K562 (cell line): ENCODE data around the gene THAP12. TPM values are rescaled to one million over a fixed set of nuclear protein-coding genes. Genes with fewer than 3 reads are reported as not detected.

Experiments used
- CC2D1A ChIP-seq: fragments of 450-650 bp; IDR thresholded peaks from 2 replicates; pipeline ENCODE4 v1.6.1; 2017; ENCODE audit warnings: mild to moderate bottlenecking
- ETV5 ChIP-seq: sonication (generic); formaldehyde crosslinking; IDR thresholded peaks from 2 replicates; pipeline ENCODE4 v1.4.0; 2020; ENCODE audit warnings: low read depth, mild to moderate bottlenecking, missing genetic modification reagents
- HDAC3 ChIP-seq: fragments of 450-650 bp; IDR thresholded peaks from 2 replicates; pipeline ENCODE4 v1.6.1; 2018; ENCODE audit warnings: borderline replicate concordance, mild to moderate bottlenecking, moderate library complexity; ENCODE audit not compliant: partially characterized antibody
- RAD21 ChIP-seq, 2 experiments: fragments of 250-450 bp in 1 of 2; fragments of 450-650 bp in 1 of 2; sonication (Bioruptor Pico) in 1 of 2; formaldehyde crosslinking in 1 of 2; IDR thresholded peaks in 1 of 2; conservative IDR thresholded peaks in 1 of 2; 2 replicates each; pipeline versions ENCODE4 v1.4.0 to v1.8.0; 2020 to 2022; ENCODE audit warnings: mild to moderate bottlenecking in 2 of 2, moderate library complexity in 1 of 2
- SMC3 ChIP-seq: conservative IDR thresholded peaks from 2 replicates; pipeline ENCODE4 v1.6.1; 2011; ENCODE audit warnings: low read depth, low read length, improper control_type of control experiment; ENCODE audit not compliant: insufficient read depth
- TAF1 ChIP-seq: IDR thresholded peaks from 2 replicates; pipeline ENCODE4 v1.6.1; 2011; ENCODE audit warnings: mild to moderate bottlenecking, low read length, moderate library complexity; ENCODE audit not compliant: insufficient read depth, control insufficient read depth, severe bottlenecking; ENCODE audit errors: extremely low read depth
- ZNF318 ChIP-seq, 2 experiments: fragments of 450-650 bp; IDR thresholded peaks; 2 replicates each; pipeline ENCODE4 v1.6.1; 2016; ENCODE audit warnings: mild to moderate bottlenecking in 2 of 2, borderline replicate concordance in 1 of 2, low read depth in 1 of 2, moderate library complexity in 1 of 2
- ZNF583 ChIP-seq: fragments of 250-450 bp; sonication (Bioruptor Pico); IDR thresholded peaks from 2 replicates; pipeline ENCODE4 v1.4.0; 2020
- ZNF586 ChIP-seq: fragments of 450-650 bp; formaldehyde crosslinking; conservative IDR thresholded peaks from 2 replicates; pipeline ENCODE4 v1.4.0; 2020; ENCODE audit warnings: mild to moderate bottlenecking, moderate library complexity
- polyA plus RNA-seq, 8 experiments: library from polyadenylated mRNA; depleted of rRNA in 4 of 8; stranded (reverse) in 5 of 8; unstranded in 3 of 8; fragments of >200 nt; fragmentation: Nextera tagmentation in 2 of 8; fragmentation: Illumina TruSeq in 1 of 8; extraction: Ambion mirVana in 2 of 8; extraction: Trizol in 1 of 8; gene quantifications; 2 replicates each; pipeline versions ENCODE4 v1.2.1 to v1.2.3, GENCODE V29; 2011 to 2014; ENCODE audit warnings: inconsistent platforms in 1 of 8, missing spikeins in 1 of 8
- total RNA-seq, 7 experiments: library from RNA; depleted of rRNA in 6 of 7; stranded (reverse); fragments of >200 nt in 6 of 7; fragmentation: Illumina TruSeq in 2 of 7; extraction: Trizol in 2 of 7; gene quantifications; 2 replicates each; pipeline versions ENCODE4 v1.2.1 to v1.2.3, GENCODE V29; 2011 to 2021; ENCODE audit warnings: low replicate concordance in 1 of 7
- TF ChIP-seq, protein P1 (sequence below), 3 experiments: IDR thresholded peaks in 2 of 3; conservative IDR thresholded peaks in 1 of 3; 2 replicates each; pipeline ENCODE4 v1.5.1; 2011 to 2012; ENCODE audit warnings: low read length in 3 of 3, mild to moderate bottlenecking in 3 of 3, control low read depth in 2 of 3, improper control_type of control experiment in 1 of 3, inconsistent platforms in 1 of 3, low read depth in 1 of 3, mixed read lengths in 1 of 3, moderate library complexity in 1 of 3; ENCODE audit not compliant: insufficient read depth in 2 of 3
- TF ChIP-seq, protein P2 (sequence below): fragments of 450-650 bp; formaldehyde crosslinking; IDR thresholded peaks from 2 replicates; pipeline ENCODE4 v1.4.0; 2020; ENCODE audit warnings: mild to moderate bottlenecking, moderate library complexity
- TF ChIP-seq, protein P3 (sequence below): sonication (generic); formaldehyde crosslinking; IDR thresholded peaks from 2 replicates; pipeline ENCODE4 v1.8.1; 2023; ENCODE audit warnings: mild to moderate bottlenecking, missing genetic modification reagents

THAP12 gene
- total and polyA plus RNA-seq, 9 of the 15 experiments (the other 6 are each of a cell fraction or from before 2014, with no cell fraction given), result 28.1 to 103 (median 57.8) TPM

DNA sequence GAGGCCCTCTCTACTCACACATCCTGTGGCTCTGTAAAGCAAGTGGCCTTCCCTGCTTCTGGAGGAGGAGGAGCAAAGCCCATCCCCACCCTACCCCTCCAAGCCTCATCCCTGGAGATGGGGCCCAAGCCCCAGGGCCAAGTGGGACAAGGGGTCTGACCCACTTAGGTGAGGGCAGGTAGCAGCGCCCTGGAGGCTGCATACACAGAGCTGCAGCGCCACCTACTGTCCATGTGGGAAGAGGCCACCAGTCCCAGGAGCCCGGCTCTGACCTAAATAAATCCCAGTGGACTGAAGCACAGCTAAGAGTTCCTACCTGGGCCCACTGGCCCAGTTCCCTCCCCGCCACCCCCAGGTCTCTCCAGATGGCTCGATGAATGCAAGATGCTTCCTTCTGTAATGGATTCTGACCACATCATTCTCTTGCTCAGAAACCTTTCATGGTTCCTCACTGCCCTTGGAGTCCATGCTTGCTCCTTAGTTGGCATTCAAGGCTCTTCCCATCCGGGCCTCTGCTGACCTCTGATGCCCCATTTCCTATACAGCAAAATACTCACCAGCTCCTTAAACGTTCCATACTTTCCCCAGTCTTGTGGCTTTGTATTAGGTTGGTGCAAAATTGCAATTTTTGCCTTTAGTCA, 62.1 kb downstream of the THAP12 start (continued):
- TF ChIP-seq, protein P1, sequence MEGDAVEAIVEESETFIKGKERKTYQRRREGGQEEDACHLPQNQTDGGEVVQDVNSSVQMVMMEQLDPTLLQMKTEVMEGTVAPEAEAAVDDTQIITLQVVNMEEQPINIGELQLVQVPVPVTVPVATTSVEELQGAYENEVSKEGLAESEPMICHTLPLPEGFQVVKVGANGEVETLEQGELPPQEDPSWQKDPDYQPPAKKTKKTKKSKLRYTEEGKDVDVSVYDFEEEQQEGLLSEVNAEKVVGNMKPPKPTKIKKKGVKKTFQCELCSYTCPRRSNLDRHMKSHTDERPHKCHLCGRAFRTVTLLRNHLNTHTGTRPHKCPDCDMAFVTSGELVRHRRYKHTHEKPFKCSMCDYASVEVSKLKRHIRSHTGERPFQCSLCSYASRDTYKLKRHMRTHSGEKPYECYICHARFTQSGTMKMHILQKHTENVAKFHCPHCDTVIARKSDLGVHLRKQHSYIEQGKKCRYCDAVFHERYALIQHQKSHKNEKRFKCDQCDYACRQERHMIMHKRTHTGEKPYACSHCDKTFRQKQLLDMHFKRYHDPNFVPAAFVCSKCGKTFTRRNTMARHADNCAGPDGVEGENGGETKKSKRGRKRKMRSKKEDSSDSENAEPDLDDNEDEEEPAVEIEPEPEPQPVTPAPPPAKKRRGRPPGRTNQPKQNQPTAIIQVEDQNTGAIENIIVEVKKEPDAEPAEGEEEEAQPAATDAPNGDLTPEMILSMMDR (IDR thresholded peaks at IDR 0.05 in 2 of 3, conservative IDR thresholded peaks at IDR 0.05 in 1 of 3; ENCODE audit: insufficient read depth in 2 of 3, low read depth in 1 of 3, low read length in 3 of 3), result peak; percentile 90 to 95 (median 95)
- TF ChIP-seq ZNF318 (IDR thresholded peaks at IDR 0.05; ENCODE audit: borderline replicate concordance in 1 of 2, low read depth in 1 of 2) (no peak), TAF1 (no peak), ZNF586 (CRISPR knock-in tag) (no peak), SMC3 (peak; percentile 92), ZNF583 (CRISPR knock-in tag) (no peak), HDAC3 (no peak), ETV5 (CRISPR knock-in tag) (no peak), CC2D1A (peak; percentile 75), RAD21 (CRISPR knock-in tag; conservative IDR thresholded peaks at IDR 0.05 in 1 of 2, IDR thresholded peaks at IDR 0.05 in 1 of 2) (peak; percentile 91 to 96)
- TF ChIP-seq, protein P2, sequence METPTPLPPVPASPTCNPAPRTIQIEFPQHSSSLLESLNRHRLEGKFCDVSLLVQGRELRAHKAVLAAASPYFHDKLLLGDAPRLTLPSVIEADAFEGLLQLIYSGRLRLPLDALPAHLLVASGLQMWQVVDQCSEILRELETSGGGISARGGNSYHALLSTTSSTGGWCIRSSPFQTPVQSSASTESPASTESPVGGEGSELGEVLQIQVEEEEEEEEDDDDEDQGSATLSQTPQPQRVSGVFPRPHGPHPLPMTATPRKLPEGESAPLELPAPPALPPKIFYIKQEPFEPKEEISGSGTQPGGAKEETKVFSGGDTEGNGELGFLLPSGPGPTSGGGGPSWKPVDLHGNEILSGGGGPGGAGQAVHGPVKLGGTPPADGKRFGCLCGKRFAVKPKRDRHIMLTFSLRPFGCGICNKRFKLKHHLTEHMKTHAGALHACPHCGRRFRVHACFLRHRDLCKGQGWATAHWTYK (CRISPR knock-in tag), result no peak
- TF ChIP-seq, protein P3, sequence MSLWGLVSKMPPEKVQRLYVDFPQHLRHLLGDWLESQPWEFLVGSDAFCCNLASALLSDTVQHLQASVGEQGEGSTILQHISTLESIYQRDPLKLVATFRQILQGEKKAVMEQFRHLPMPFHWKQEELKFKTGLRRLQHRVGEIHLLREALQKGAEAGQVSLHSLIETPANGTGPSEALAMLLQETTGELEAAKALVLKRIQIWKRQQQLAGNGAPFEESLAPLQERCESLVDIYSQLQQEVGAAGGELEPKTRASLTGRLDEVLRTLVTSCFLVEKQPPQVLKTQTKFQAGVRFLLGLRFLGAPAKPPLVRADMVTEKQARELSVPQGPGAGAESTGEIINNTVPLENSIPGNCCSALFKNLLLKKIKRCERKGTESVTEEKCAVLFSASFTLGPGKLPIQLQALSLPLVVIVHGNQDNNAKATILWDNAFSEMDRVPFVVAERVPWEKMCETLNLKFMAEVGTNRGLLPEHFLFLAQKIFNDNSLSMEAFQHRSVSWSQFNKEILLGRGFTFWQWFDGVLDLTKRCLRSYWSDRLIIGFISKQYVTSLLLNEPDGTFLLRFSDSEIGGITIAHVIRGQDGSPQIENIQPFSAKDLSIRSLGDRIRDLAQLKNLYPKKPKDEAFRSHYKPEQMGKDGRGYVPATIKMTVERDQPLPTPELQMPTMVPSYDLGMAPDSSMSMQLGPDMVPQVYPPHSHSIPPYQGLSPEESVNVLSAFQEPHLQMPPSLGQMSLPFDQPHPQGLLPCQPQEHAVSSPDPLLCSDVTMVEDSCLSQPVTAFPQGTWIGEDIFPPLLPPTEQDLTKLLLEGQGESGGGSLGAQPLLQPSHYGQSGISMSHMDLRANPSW (CRISPR knock-in tag), result no peak
